A549 (cell line): Measurements from ENCODE around the gene TBC1D8. TPM values are rescaled to one million over a fixed set of nuclear protein-coding genes. Genes with fewer than 3 reads are reported as not detected.

Experiments
- ATAC-seq, 2 experiments: fragments of 200-7000 bp in 1 of 2; fragments of >200 bp in 1 of 2; cut with Nextera tagmentation in 1 of 2; cut with Tn5 transposase in 1 of 2; 3 replicates each; pipeline versions ENCODE4 v1.8.0 to v1.9.1; 2018 to 2020; ENCODE audit warnings: mild to moderate bottlenecking in 1 of 2, moderate library complexity in 1 of 2
- CTCF ChIA-PET: fragments of 300-600 bp; sonication (Branson Sonifier 250); formaldehyde crosslinking; extraction: SDS; loops from one replicate; lab custom pipeline; 2021; ENCODE audit warnings: antibody characterized with exemption, inconsistent platforms; lab: Yijun Ruan, JAX
- POLR2A ChIA-PET: fragments of 350-600 bp; formaldehyde crosslinking; extraction: SDS; loops from one replicate; lab custom pipeline; 2021; ENCODE audit warnings: antibody characterized with exemption, inconsistent platforms; lab: Yijun Ruan, JAX
- DNase-seq, 2 experiments: peaks; one replicate each; pipeline versions ENCODE4 v3.0.0 to v3.0.0-alpha.2; 2011 to 2016; ENCODE audit warnings: low read depth in 1 of 2, low spot score in 1 of 2
- FAIRE-seq: peaks from 2 replicates; lab custom pipeline; 2011; peaks lifted over from hg19 to GRCh38; lab: Jason Lieb, UNC
- H3K27ac ChIP-seq, 2 experiments: fragments of >200 bp; sonication (Bioruptor Twin); formaldehyde crosslinking; 3 replicates each; pipeline ENCODE4 v1.5.1; 2016 to 2017
- H3K4me1 ChIP-seq: fragments of >200 bp; sonication (Bioruptor Twin); formaldehyde crosslinking; 3 replicates; pipeline ENCODE4 v1.6.1; 2016
- H3K4me2 ChIP-seq: fragments of >200 bp; sonication (Bioruptor Twin); formaldehyde crosslinking; 3 replicates; pipeline ENCODE4 v1.6.1; 2016
- H3K4me3 ChIP-seq: fragments of >200 bp; sonication (Bioruptor Twin); formaldehyde crosslinking; 3 replicates; pipeline ENCODE4 v1.5.1; 2016
- H3K9me3 ChIP-seq: fragments of >200 bp; sonication (Bioruptor Twin); formaldehyde crosslinking; 3 replicates; pipeline ENCODE4 v1.6.1; 2016
- BHLHE40 ChIP-seq: IDR thresholded peaks from 2 replicates; pipeline ENCODE4 v1.6.1; 2012; ENCODE audit warnings: low read depth, low read length, inconsistent platforms
- CBX2 ChIP-seq: fragments of 200-600 bp; sonication (generic); IDR thresholded peaks from 2 replicates; pipeline ENCODE4 v1.6.1; 2016; ENCODE audit warnings: low read depth, mild to moderate bottlenecking, borderline replicate concordance
- EHF ChIP-seq: fragments of 250-450 bp; sonication (Bioruptor Pico); IDR thresholded peaks from 2 replicates; pipeline ENCODE4 v1.5.0; 2020; ENCODE audit warnings: mild to moderate bottlenecking
- FOXS1 ChIP-seq: fragments of 250-450 bp; sonication (Bioruptor Pico); IDR thresholded peaks from 2 replicates; pipeline ENCODE4 v1.5.0; 2020; ENCODE audit warnings: mild to moderate bottlenecking, moderate library complexity
- GATA3 ChIP-seq: IDR thresholded peaks from 2 replicates; pipeline ENCODE4 v1.6.1; 2012; ENCODE audit warnings: borderline replicate concordance
- HDAC2 ChIP-seq: fragments of 200-600 bp; sonication (generic); IDR thresholded peaks from 2 replicates; pipeline ENCODE4 v1.6.1; 2016
- HOXB13 ChIP-seq: fragments of 250-450 bp; sonication (Bioruptor Pico); IDR thresholded peaks from 2 replicates; pipeline ENCODE4 v1.5.0; 2020; ENCODE audit warnings: low read depth, mild to moderate bottlenecking, moderate library complexity
- HOXB5 ChIP-seq: fragments of 250-450 bp; sonication (Bioruptor Pico); IDR thresholded peaks from 2 replicates; pipeline ENCODE4 v1.5.0; 2020; ENCODE audit warnings: mild to moderate bottlenecking, moderate library complexity
- KDM5A ChIP-seq: fragments of 200-600 bp; sonication (generic); IDR thresholded peaks from 2 replicates; pipeline ENCODE4 v1.6.1; 2016; ENCODE audit warnings: antibody characterized with exemption, mild to moderate bottlenecking
- NFE2L2 ChIP-seq: fragments of 150-350 bp; conservative IDR thresholded peaks from 2 replicates; pipeline ENCODE4 v1.6.1; 2014; ENCODE audit warnings: low read length
- NPAS2 ChIP-seq: fragments of 250-450 bp; sonication (Bioruptor Pico); IDR thresholded peaks from 2 replicates; pipeline ENCODE4 v1.8.0; 2022; ENCODE audit warnings: mild to moderate bottlenecking, moderate library complexity, borderline replicate concordance
- PHF8 ChIP-seq: fragments of 200-600 bp; sonication (generic); IDR thresholded peaks from 2 replicates; pipeline ENCODE4 v1.6.1; 2016; ENCODE audit warnings: low read depth, mild to moderate bottlenecking, antibody characterized with exemption, moderate library complexity, borderline replicate concordance
- RAD21 ChIP-seq, 2 experiments: fragments of >200 bp in 1 of 2; sonication (Bioruptor Twin) in 1 of 2; formaldehyde crosslinking in 1 of 2; IDR thresholded peaks in 1 of 2; conservative IDR thresholded peaks in 1 of 2; 2 replicates in 1 of 2; 3 replicates in 1 of 2; pipeline ENCODE4 v1.6.1; 2012 to 2018; ENCODE audit warnings: inconsistent platforms in 1 of 2
- ZFP36 ChIP-seq: fragments of 450-650 bp; IDR thresholded peaks from 2 replicates; pipeline ENCODE4 v1.6.1; 2014; ENCODE audit warnings: borderline replicate concordance; ENCODE audit not compliant: partially characterized antibody
- ZNF302 ChIP-seq: fragments of 250-450 bp; sonication (Bioruptor Pico); IDR thresholded peaks from 2 replicates; pipeline ENCODE4 v1.9.0; 2021; ENCODE audit warnings: inconsistent platforms, mild to moderate bottlenecking, moderate library complexity
- WGBS: methylation state at CpG from one replicate; pipeline ENCODE4 v1.1.6; 2017; ENCODE audit errors: missing lambda C conversion rate; 5-methylcytosine and 5-hydroxymethylcytosine counted together
- polyA plus RNA-seq, 4 experiments: library from polyadenylated mRNA; depleted of rRNA in 3 of 4; stranded (reverse); fragments of >200 nt; fragmentation: RNase III in 1 of 4; extraction: RNeasy Plus Mini Kit Qiagen cat#74134 plus additional on column Dnase treatment in 1 of 4; gene quantifications; 2 replicates in 3 of 4; 3 replicates in 1 of 4; pipeline ENCODE4 v1.2.3, GENCODE V29; 2011 to 2017
- TF ChIP-seq, protein P1 (sequence below): fragments of 200-600 bp; sonication (generic); IDR thresholded peaks from 2 replicates; pipeline ENCODE4 v1.6.1; 2016; ENCODE audit warnings: antibody characterized with exemption, mild to moderate bottlenecking, moderate library complexity
- TF ChIP-seq, protein P2 (sequence below): fragments of >200 bp; sonication (Bioruptor Twin); formaldehyde crosslinking; IDR thresholded peaks from 3 replicates; pipeline ENCODE4 v1.6.1; 2016
- TF ChIP-seq, protein P3 (sequence below): fragments of 450-650 bp; IDR thresholded peaks from 2 replicates; pipeline ENCODE4 v1.6.1; 2014; ENCODE audit warnings: antibody characterized with exemption
- TF ChIP-seq, protein P4 (sequence below): fragments of 250-450 bp; sonication (Bioruptor Pico); IDR thresholded peaks from 2 replicates; pipeline ENCODE4 v1.5.0; 2020; ENCODE audit warnings: low read depth, mild to moderate bottlenecking, moderate library complexity
- TF ChIP-seq, protein P5 (sequence below): IDR thresholded peaks from 2 replicates; pipeline ENCODE4 v1.6.1; 2012
- TF ChIP-seq, protein P6 (sequence below): IDR thresholded peaks from 2 replicates; pipeline ENCODE4 v1.6.1; 2012; ENCODE audit warnings: low read depth, borderline replicate concordance

Gene TBC1D8
- polyA plus RNA-seq, 2 of the 4 experiments (the other 2 are of a cell fraction): 35.3 to 107 TPM

DNA sequence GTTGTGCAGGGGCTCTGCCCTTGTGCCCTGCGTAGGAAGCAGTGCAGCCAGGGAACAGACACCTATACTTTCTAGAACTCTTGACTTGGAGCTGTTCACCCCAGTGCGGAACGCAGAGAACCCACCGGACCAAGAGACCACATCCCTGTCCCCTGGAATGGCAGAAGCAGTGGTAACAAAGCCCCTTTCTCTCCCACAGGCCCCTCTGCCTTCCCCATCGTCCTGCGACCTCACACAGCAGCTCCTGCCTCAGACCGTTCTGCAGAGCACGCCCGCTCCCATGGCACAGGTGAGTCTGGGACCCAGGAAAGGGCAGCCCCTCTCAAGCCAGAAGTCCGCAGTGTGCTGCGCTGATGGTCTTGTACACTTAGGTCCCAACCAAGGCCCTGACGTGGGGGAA lies 173.7 kb downstream of the TBC1D8 start:
- H3K4me1 ChIP-seq: no peaks in the 10 kb centered on the region
- FAIRE-seq (no peak), ATAC-seq (no peak; a peak in 1 of 6 replicates)
- CTCF ChIA-PET: interaction anchor here (0.9 to 2.1 kb wide), 5 partner anchors 70 to 371 kb away, joined by 3 to 8 read pairs (median 4); no protein-coding TSS in a partner anchor
- H3K27ac ChIP-seq: no peak overlapping the region
- no peak overlapping the region for H3K4me2 ChIP-seq
- whole genome bisulfite sequencing: 88% methylated on average over 10 of the region's 12 CpGs
- H3K4me3 ChIP-seq: no peak overlapping the region
- TF ChIP-seq, protein P1, sequence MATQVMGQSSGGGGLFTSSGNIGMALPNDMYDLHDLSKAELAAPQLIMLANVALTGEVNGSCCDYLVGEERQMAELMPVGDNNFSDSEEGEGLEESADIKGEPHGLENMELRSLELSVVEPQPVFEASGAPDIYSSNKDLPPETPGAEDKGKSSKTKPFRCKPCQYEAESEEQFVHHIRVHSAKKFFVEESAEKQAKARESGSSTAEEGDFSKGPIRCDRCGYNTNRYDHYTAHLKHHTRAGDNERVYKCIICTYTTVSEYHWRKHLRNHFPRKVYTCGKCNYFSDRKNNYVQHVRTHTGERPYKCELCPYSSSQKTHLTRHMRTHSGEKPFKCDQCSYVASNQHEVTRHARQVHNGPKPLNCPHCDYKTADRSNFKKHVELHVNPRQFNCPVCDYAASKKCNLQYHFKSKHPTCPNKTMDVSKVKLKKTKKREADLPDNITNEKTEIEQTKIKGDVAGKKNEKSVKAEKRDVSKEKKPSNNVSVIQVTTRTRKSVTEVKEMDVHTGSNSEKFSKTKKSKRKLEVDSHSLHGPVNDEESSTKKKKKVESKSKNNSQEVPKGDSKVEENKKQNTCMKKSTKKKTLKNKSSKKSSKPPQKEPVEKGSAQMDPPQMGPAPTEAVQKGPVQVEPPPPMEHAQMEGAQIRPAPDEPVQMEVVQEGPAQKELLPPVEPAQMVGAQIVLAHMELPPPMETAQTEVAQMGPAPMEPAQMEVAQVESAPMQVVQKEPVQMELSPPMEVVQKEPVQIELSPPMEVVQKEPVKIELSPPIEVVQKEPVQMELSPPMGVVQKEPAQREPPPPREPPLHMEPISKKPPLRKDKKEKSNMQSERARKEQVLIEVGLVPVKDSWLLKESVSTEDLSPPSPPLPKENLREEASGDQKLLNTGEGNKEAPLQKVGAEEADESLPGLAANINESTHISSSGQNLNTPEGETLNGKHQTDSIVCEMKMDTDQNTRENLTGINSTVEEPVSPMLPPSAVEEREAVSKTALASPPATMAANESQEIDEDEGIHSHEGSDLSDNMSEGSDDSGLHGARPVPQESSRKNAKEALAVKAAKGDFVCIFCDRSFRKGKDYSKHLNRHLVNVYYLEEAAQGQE: no peak
- no peak for TF ChIP-seq RAD21 (conservative IDR thresholded peaks at IDR 0.05 in 1 of 2, IDR thresholded peaks at IDR 0.05 in 1 of 2)
- TF ChIP-seq, protein P2, sequence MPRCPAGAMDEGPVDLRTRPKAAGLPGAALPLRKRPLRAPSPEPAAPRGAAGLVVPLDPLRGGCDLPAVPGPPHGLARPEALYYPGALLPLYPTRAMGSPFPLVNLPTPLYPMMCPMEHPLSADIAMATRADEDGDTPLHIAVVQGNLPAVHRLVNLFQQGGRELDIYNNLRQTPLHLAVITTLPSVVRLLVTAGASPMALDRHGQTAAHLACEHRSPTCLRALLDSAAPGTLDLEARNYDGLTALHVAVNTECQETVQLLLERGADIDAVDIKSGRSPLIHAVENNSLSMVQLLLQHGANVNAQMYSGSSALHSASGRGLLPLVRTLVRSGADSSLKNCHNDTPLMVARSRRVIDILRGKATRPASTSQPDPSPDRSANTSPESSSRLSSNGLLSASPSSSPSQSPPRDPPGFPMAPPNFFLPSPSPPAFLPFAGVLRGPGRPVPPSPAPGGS: no peak
- no peak for TF ChIP-seq HDAC2
- TF ChIP-seq PHF8: no peak
- TF ChIP-seq ZFP36: no peak
- no peak for TF ChIP-seq CBX2
- TF ChIP-seq FOXS1 (CRISPR knock-in tag): no peak
- TF ChIP-seq, all 56 proteins: peak for 0
- POLR2A ChIA-PET: no interaction called here
- H3K9me3 ChIP-seq: no peaks in the 10 kb centered on the region
- no peak for DNase-seq

DNA sequence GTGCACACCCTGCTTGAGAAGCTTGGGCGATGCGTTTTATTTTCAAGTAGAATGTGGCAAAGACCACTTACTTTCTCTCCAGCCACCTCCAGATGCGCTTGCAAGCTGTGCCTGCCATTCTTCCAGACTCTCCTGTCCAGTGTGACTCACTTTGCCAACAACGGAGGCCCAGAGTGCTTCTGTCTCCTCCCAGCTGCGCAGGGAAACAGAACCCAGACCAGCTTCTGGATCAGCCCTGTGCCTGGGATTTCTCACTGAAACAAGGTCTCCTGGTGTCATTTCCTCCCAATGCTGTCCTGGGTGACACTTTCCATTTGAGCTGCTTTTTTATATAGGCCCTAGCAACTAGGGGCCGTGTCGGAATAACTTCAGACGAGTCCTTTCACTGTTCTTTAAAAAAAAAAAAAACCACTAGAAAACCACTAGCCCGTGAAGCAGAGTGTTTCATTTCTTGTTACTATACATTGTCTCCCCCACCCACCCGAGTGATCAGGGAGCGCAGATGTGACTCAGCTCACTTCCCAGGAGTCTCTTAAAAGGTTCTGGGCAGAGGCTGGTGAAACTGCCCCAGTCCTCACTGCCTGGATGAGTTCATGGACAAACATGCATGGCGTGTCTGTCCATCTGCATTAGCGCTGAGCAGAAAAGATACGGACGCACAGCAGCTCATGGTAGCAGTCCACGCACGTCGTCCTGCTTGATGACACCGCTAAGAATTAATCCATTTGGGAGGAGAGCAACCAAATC lies 174.4 kb downstream of the TBC1D8 start:
- FAIRE-seq (no peak), ATAC-seq (peak; percentile 21 to 26; a peak in 2 of 6 replicates)
- ChIA-PET CTCF (interaction anchor here (1.0 to 2.1 kb wide), 3 partner anchors 247 to 370 kb away, joined by 4 to 8 read pairs (median 7); no protein-coding TSS in a partner anchor), POLR2A (no interaction called here)
- H3K9me3 ChIP-seq: no peaks in the 10 kb centered on the region
- no peak overlapping the region for H3K27ac ChIP-seq
- H3K4me3 ChIP-seq: no peak overlapping the region
- 88% methylated on average over 19 of the region's 19 CpGs for WGBS
- H3K4me2 ChIP-seq: no peak overlapping the region
- TF ChIP-seq KDM5A (no peak), HOXB5 (CRISPR knock-in tag) (no peak), BHLHE40 (no peak), RAD21 (conservative IDR thresholded peaks at IDR 0.05 in 1 of 2, IDR thresholded peaks at IDR 0.05 in 1 of 2) (no peak), PHF8 (no peak), GATA3 (no peak), HOXB13 (CRISPR knock-in tag) (no peak), ZNF302 (no peak), EHF (CRISPR knock-in tag) (no peak), FOXS1 (CRISPR knock-in tag) (no peak), NPAS2 (CRISPR knock-in tag) (no peak), NFE2L2 (no peak)
- TF ChIP-seq, protein P3, sequence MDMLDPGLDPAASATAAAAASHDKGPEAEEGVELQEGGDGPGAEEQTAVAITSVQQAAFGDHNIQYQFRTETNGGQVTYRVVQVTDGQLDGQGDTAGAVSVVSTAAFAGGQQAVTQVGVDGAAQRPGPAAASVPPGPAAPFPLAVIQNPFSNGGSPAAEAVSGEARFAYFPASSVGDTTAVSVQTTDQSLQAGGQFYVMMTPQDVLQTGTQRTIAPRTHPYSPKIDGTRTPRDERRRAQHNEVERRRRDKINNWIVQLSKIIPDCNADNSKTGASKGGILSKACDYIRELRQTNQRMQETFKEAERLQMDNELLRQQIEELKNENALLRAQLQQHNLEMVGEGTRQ: no peak
- TF ChIP-seq, protein P4, sequence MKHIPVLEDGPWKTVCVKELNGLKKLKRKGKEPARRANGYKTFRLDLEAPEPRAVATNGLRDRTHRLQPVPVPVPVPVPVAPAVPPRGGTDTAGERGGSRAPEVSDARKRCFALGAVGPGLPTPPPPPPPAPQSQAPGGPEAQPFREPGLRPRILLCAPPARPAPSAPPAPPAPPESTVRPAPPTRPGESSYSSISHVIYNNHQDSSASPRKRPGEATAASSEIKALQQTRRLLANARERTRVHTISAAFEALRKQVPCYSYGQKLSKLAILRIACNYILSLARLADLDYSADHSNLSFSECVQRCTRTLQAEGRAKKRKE (CRISPR knock-in tag): no peak
- TF ChIP-seq, protein P5, sequence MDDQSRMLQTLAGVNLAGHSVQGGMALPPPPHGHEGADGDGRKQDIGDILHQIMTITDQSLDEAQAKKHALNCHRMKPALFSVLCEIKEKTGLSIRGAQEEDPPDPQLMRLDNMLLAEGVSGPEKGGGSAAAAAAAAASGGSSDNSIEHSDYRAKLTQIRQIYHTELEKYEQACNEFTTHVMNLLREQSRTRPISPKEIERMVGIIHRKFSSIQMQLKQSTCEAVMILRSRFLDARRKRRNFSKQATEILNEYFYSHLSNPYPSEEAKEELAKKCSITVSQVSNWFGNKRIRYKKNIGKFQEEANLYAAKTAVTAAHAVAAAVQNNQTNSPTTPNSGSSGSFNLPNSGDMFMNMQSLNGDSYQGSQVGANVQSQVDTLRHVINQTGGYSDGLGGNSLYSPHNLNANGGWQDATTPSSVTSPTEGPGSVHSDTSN: no peak
- TF ChIP-seq, protein P6, sequence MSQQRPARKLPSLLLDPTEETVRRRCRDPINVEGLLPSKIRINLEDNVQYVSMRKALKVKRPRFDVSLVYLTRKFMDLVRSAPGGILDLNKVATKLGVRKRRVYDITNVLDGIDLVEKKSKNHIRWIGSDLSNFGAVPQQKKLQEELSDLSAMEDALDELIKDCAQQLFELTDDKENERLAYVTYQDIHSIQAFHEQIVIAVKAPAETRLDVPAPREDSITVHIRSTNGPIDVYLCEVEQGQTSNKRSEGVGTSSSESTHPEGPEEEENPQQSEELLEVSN: no peak
- TF ChIP-seq, all 56 proteins: peak for 0
- no peaks in the 10 kb centered on the region for H3K4me1 ChIP-seq
- DNase-seq: no peak
